ENCODE data around the gene RNF223. TPM values are rescaled to one million over a fixed set of nuclear protein-coding genes. Genes with fewer than 3 reads are reported as not detected.

Gene RNF223
- total RNA-seq, 1 donor from 2014 or later, result not detected

- no peak for DNase-seq (ENCODE audit: low spot score)
- no peak for ATAC-seq
- intact Hi-C loops (cut with DNase I), result no loop called here
Measured at GRCh38 chr1:1024149-1024770, 49.8 kb downstream of the RNF223 start.

GRCh38 chr1:1023700-1024099 is 50.4 kb downstream of the RNF223 start:
- intact Hi-C loops (cut with DNase I), result no loop called here
- DNase-seq (ENCODE audit: low spot score) (no peak), ATAC-seq (no peak)

- ATAC-seq (no peak), DNase-seq (ENCODE audit: low spot score) (no peak)
- intact Hi-C loops (cut with DNase I), result no loop called here
Measured at GRCh38 chr1:1022302-1023009, 51.6 kb downstream of the RNF223 start.

DNA sequence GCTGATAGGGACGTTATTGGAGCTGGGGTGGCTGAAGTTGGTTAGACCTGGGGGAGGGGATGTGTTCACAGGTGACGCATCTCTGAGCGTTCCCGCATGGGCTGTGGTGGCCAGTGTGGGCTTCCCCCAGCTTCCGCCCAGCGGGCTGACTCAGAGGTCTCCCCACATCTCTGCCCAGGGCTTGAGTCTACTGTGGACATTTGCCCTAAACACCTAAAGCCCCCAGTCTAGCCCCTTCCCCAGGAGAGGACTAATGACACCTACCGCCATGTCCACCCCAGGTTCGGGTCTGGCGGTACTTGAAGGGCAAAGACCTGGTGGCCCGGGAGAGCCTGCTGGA is 52.2 kb downstream of the RNF223 start:
- ATAC-seq, result no peak
- intact Hi-C loops (cut with DNase I), result no loop called here
- DNase-seq (ENCODE audit: low spot score), result no peak

DNA sequence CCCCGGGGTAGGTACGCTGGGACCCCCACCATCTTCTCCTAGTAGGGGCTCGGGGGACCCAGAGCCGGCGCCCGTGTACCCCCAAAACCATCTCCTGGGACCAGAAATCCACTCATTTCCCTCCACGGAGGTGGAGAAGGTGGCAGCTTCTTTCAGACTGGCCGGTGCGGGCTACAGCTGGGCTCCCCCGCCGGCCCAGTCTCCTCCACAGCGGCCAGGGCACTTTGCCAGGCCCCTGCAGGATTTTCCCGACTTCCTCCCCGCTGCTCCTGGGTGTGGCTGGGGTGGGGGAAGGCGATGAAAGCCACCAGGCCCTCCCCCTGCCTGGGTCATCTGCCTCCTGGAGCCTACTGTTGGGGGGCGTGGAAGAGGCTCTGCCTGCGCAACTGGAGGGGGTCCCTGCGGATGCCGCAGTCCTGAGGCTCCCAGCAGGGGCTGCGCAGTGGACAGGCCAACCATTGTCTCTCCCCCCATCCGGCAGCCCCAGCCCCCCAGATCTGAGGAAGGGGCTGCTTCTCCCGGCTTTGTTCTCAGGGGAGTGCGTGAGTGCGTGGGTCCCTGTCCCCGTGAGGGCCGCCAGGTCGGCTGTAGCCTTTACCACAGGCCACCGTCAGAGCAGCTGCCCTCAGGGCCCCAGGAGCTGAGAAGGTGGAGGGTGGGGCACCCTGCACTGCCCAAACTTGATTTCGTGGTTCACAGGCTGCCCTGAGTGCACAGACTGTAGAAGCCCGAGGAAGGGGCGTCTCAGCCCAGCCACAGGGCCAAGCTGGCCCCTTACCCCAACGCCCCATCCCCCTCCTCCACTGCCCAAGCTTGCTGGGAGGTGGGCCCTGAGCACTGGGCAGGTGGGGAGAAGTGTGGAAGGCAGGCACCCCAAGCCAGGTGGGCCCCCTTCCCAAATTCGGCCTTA is 52.8 kb downstream of the RNF223 start:
- ATAC-seq, result peak; percentile 7
- intact Hi-C loops (cut with DNase I), result no loop called here

More for the DNA sequence above, 52.8 kb downstream of the RNF223 start:
- no peak for DNase-seq (ENCODE audit: low spot score)

Other genes starting within 250 kb of the RNF223 start
- 6.4 TPM for gene SAMD11, start 150.4 kb downstream of the RNF223 start, total RNA-seq
- gene NOC2L, start 115.0 kb downstream of the RNF223 start, total RNA-seq, result 43.7 TPM
- 10.6 TPM for gene KLHL17, start 113.7 kb downstream of the RNF223 start, total RNA-seq
- gene PLEKHN1, start 107.8 kb downstream of the RNF223 start, total RNA-seq, result 0.40 TPM
- not detected for gene PERM1, start 92.2 kb downstream of the RNF223 start, total RNA-seq
- 30.5 TPM for gene HES4, start 74.2 kb downstream of the RNF223 start, total RNA-seq
- gene ISG15, start 60.8 kb downstream of the RNF223 start, total RNA-seq, result 18.8 TPM
- 22.0 TPM for gene AGRN, start 54.2 kb downstream of the RNF223 start, total RNA-seq
- 12.0 TPM for gene C1orf159, start 41.8 kb upstream of the RNF223 start, total RNA-seq
- gene TTLL10, start 99.6 kb upstream of the RNF223 start, total RNA-seq, result 0.71 TPM
- 0.58 TPM for gene TNFRSF18, start 132.3 kb upstream of the RNF223 start, total RNA-seq
- 2.5 TPM for gene TNFRSF4, start 139.8 kb upstream of the RNF223 start, total RNA-seq
- 94.9 TPM for gene SDF4, start 157.7 kb upstream of the RNF223 start, total RNA-seq
- gene B3GALT6, start 157.9 kb upstream of the RNF223 start, total RNA-seq, result 10.9 TPM
- gene C1QTNF12, start 172.4 kb upstream of the RNF223 start, total RNA-seq, result 3.5 TPM
- 50.5 TPM for gene UBE2J2, start 199.5 kb upstream of the RNF223 start, total RNA-seq
- 12.5 TPM for gene SCNN1D, start 206.1 kb upstream of the RNF223 start, total RNA-seq
- 74.7 TPM for gene ACAP3, start 233.6 kb upstream of the RNF223 start, total RNA-seq
- gene PUSL1, start 234.3 kb upstream of the RNF223 start, total RNA-seq, result 11.3 TPM